GM12875 (cell line): Measurements from ENCODE around the gene PTHLH.

Experiments used
- H3K4me3 ChIP-seq: one replicate; pipeline ENCODE4 v1.5.1; 2011; ENCODE audit warnings: low read depth, low read length, control low read depth
- TF ChIP-seq, protein P1 (sequence below): IDR thresholded peaks from 2 replicates; pipeline ENCODE4 v1.5.1; 2011; ENCODE audit warnings: low read depth, mild to moderate bottlenecking, control low read depth, inconsistent platforms, low read length, moderate library complexity, borderline replicate concordance; ENCODE audit not compliant: insufficient read depth

The PTHLH gene

DNA sequence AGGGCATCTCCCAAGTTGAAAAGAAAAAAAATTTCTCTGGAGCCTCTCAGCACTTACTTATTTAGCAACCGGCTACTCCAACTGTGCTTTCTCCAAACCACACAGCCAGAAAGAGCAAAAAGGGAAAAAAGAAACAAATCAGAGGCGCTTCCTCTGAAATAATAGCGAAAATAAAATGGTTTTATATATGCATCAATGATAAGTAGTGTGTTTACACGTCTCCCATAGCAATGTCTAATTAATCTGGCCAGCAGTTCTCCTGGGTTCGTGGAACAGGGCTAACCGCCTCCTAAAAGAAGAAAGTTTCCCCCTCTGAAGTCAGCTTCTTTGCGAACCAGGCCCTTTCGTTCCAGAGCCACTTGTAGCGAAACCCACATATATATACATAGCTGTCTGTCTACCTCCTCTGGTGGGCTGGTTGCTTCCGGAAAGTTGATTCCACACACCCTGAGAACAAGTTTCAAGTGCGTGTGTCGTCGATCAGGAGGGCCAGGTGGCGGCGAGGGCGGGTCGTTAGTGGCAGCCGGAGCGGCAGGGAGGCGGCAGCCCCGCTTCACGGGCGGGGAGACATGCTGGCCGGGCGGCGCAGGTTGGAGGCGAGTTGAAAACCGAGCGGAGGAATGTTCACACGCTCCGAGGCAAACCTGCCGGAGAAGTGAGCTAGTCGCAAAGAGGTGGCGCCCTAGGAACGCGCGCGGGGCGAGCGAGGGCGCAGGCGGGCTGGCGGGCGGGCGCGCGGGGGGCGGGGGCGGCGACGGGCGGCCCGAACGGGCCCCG, 2.7 kb downstream of the PTHLH start:
- TF ChIP-seq, protein P1, sequence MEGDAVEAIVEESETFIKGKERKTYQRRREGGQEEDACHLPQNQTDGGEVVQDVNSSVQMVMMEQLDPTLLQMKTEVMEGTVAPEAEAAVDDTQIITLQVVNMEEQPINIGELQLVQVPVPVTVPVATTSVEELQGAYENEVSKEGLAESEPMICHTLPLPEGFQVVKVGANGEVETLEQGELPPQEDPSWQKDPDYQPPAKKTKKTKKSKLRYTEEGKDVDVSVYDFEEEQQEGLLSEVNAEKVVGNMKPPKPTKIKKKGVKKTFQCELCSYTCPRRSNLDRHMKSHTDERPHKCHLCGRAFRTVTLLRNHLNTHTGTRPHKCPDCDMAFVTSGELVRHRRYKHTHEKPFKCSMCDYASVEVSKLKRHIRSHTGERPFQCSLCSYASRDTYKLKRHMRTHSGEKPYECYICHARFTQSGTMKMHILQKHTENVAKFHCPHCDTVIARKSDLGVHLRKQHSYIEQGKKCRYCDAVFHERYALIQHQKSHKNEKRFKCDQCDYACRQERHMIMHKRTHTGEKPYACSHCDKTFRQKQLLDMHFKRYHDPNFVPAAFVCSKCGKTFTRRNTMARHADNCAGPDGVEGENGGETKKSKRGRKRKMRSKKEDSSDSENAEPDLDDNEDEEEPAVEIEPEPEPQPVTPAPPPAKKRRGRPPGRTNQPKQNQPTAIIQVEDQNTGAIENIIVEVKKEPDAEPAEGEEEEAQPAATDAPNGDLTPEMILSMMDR: 0 out of 2 replicates have a peak, but pooled peaks have one; percentile 11
- peak overlapping the region; percentile 43 for H3K4me3 ChIP-seq

DNA sequence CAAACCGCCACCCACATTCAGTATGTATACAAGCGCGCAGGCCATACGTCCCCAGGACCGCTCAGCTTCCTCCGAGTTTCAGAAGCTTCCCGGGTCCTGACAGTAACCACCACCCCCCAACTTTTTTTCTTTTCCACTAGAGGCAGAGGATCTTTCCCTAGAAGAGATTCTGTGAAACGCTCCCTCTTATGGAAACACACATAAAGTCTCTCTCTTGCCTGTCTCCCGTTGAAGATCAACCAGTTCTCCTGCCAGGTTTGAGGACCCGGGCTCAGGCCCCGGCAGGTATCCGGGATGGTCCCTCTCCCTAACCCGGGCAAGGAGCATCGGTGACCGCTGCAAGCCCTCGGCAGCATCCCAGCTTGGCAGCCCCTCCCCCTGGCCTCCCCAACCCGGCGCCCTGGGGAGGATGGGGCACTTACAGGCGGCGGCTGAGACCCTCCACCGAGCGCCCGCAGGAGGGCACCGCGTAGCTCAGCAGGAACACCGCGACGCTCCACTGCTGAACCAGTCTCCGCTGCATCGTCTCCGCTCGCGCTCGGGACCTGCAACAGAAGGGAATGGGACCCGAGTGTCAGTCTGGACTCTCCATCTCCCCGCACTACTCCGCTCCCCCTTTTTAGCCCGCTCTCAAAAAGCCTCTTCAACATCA, 3.4 kb downstream of the PTHLH start:
- TF ChIP-seq, protein P1: no peak
- peak overlapping the region; percentile 16 for H3K4me3 ChIP-seq

DNA sequence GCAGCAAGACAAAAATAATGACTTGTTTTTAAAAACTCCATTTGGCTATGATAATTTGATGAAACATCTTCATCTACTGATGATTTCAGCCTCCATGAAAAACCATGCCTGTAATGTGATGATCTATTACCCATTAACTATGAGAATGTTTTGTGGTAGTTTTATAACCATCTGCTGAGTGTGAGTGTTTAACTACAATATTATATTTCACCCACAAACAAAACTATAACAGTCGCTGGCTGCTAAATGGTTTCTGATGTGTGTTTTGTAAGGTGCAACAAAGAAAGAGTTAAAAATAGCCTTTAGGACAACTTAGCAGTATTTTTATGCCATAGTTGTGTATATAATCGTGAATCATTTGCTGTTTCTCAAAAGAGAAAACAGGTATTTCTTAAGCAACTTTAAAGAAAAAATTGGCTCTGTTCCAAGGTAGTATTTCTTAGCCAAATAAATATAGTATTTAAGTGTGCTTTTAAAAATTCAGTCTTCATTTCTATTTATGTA, 4.9 kb downstream of the PTHLH start:
- H3K4me3 ChIP-seq: no peak overlapping the region
- TF ChIP-seq, protein P1: no peak

DNA sequence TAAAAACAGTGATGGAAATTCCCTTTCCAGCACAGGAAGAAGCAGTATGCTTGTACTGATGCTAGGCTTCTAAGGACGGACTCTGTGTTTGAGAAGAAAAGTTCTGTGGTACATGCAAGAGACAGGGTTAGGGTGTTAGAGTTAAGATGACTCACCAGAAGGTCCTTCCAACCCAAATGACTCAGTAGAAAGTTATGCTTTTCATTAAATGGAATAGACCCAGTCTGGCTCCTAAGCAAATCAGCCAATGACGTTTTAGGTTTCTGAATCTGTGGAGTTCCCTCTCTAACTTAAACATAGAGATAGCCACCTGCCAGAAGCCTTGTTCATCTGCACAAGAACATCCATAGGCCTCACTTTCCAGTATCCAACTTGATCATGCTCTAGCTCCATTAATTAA, 5.7 kb downstream of the PTHLH start:
- H3K4me3 ChIP-seq: no peak overlapping the region
- TF ChIP-seq, protein P1: no peak

DNA sequence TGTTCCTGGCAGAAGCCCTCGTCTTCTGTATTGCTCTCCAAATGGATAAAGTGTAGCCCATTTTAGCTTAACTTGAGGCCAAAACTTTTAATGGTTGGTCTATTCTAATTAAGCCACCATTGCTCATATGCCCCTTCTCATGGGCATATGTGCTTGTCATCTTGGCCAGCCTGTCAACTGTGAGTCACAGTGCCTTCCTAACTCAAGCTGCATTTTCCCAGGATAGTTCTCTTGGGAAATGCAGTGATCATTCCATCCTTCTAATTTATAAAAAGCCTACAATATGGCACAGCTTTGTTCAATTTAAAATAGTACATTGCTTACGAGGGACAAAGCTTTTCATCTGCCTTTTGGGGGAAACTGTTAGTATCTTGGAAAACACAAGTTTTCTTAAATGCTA, 6.6 kb downstream of the PTHLH start:
- H3K4me3 ChIP-seq: no peak overlapping the region
- TF ChIP-seq, protein P1: no peak

DNA sequence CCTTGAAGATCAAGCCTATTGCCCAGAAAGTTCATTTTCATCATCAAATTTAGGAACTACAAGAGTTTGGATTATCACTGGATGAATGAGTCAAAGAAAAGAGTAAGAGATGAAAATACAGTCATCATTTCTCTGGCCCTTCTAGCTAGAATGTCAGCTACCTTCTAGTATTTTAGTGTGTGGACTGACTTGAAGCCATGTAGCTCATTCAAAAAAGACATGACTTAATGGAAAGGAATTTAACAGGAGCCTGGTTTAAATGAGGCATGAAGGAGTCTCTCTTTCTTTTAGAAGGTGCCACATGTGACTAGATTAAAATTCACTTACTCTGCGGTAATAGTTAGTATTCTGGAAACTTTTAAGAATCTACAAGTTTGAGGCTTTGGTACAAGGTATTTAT, 7.1 kb downstream of the PTHLH start:
- no peak overlapping the region for H3K4me3 ChIP-seq
- TF ChIP-seq, protein P1: no peak
